HepG2 (cell line): ENCODE measurements around the gene APOL5. TPM values are rescaled to one million over a fixed set of nuclear protein-coding genes. Genes with fewer than 3 reads are reported as not detected.

Source experiments
- ATAC-seq: fragments of 200-7000 bp; cut with Tn5 transposase; 3 replicates; pipeline ENCODE4 v1.9.1; 2020; ENCODE audit warnings: mild to moderate bottlenecking, moderate library complexity
- BruUV-seq: library from RNA; stranded (reverse); fragments of 400-500 nt; replicated peaks from 2 replicates; lab custom pipeline; 2021; lab: Mats Ljungman, UMichigan
- CTCF ChIA-PET: fragments of 300-600 bp; formaldehyde crosslinking; extraction: SDS; loops from one replicate; lab custom pipeline; 2021; ENCODE audit warnings: low total read pairs, inconsistent platforms, low intra/inter-chr PET ratio; lab: Yijun Ruan, JAX
- POLR2A ChIA-PET: fragments of 350-600 bp; sonication (Branson Sonifier 250); formaldehyde crosslinking; loops from one replicate; lab custom pipeline; 2020; ENCODE audit warnings: antibody characterized with exemption, inconsistent platforms; lab: Yijun Ruan, JAX
- DNase-seq: peaks from one replicate; pipeline ENCODE4 v3.0.0-alpha.2; 2015; ENCODE audit warnings: low spot score
- FAIRE-seq: peaks from 3 replicates; lab custom pipeline; 2011; peaks lifted over from hg19 to GRCh38; lab: Jason Lieb, UNC
- H2AFZ ChIP-seq: one replicate; pipeline ENCODE4 v1.6.1; 2011; ENCODE audit warnings: low read length, inconsistent platforms
- H3K27ac ChIP-seq: fragments of 300-600 bp; 3 replicates; pipeline ENCODE4 v1.8.0; 2011; ENCODE audit warnings: mixed run types, mild to moderate bottlenecking, mixed read lengths, low read length, inconsistent platforms; ENCODE audit not compliant: insufficient read depth; ENCODE audit errors: extremely low read length
- H3K27me3 ChIP-seq, 2 experiments: fragments of 200-600 bp in 1 of 2; 2 replicates in 1 of 2; 3 replicates in 1 of 2; pipeline versions ENCODE4 v1.6.0 to v1.8.0; 2011; ENCODE audit warnings: low read length in 2 of 2, mild to moderate bottlenecking in 2 of 2, moderate library complexity in 2 of 2, inconsistent platforms in 1 of 2; ENCODE audit not compliant: insufficient read depth in 2 of 2, control insufficient read depth in 1 of 2
- H3K36me3 ChIP-seq, 2 experiments: fragments of 200-600 bp in 1 of 2; replicated peaks in 1 of 2; 2 replicates in 1 of 2; 3 replicates in 1 of 2; pipeline versions ENCODE4 v1.5.1 to v1.8.0; 2011; ENCODE audit warnings: low read length in 2 of 2, inconsistent platforms in 1 of 2; ENCODE audit not compliant: insufficient read depth in 2 of 2, control insufficient read depth in 1 of 2
- H3K4me1 ChIP-seq: 2 replicates; pipeline ENCODE4 v1.5.1; 2012; ENCODE audit warnings: low read length, inconsistent platforms; ENCODE audit not compliant: insufficient read depth
- H3K4me2 ChIP-seq: 2 replicates; pipeline ENCODE4 v1.6.0; 2011; ENCODE audit warnings: low read depth, low read length, inconsistent platforms
- H3K4me3 ChIP-seq, 3 experiments: fragments of 200-600 bp in 1 of 3; sonication (generic), shearing (Covaris generic) in 1 of 3; replicated peaks in 1 of 3; 2 replicates each; pipeline ENCODE4 v1.5.1; 2011 to 2016; ENCODE audit warnings: low read length in 3 of 3, inconsistent platforms in 2 of 3, low read depth in 2 of 3, mild to moderate bottlenecking in 2 of 3, control low read depth in 1 of 3, mixed read lengths in 1 of 3; ENCODE audit not compliant: insufficient read depth in 1 of 3
- H3K79me2 ChIP-seq: one replicate; pipeline ENCODE4 v1.6.1; 2011; ENCODE audit warnings: low read length, inconsistent platforms; ENCODE audit not compliant: insufficient read depth
- H3K9ac ChIP-seq: 2 replicates; pipeline ENCODE4 v1.6.0; 2011; ENCODE audit warnings: mild to moderate bottlenecking, low read depth, low read length, inconsistent platforms; ENCODE audit not compliant: insufficient read depth
- H3K9me3 ChIP-seq: 2 replicates; pipeline ENCODE4 v1.5.1; 2012; ENCODE audit warnings: mild to moderate bottlenecking, low read length
- H4K20me1 ChIP-seq: 2 replicates; pipeline ENCODE4 v1.6.0; 2011; ENCODE audit warnings: inconsistent platforms, mild to moderate bottlenecking, low read length, moderate library complexity; ENCODE audit not compliant: insufficient read depth
- RNF2 ChIP-seq: fragments of 450-650 bp; conservative IDR thresholded peaks from 2 replicates; pipeline ENCODE4 v1.6.1; 2016; ENCODE audit warnings: low read depth
- SETDB1 ChIP-seq: sonication (generic); formaldehyde crosslinking; IDR thresholded peaks from 2 replicates; pipeline ENCODE4 v1.5.1; 2020; ENCODE audit warnings: missing genetic modification reagents, mild to moderate bottlenecking, borderline replicate concordance
- STAG1 ChIP-seq: sonication (generic); formaldehyde crosslinking; IDR thresholded peaks from 2 replicates; pipeline ENCODE4 v1.4.0; 2020; ENCODE audit warnings: missing genetic modification reagents
- YY1 ChIP-seq: IDR thresholded peaks from 2 replicates; pipeline ENCODE4 v1.6.1; 2011; ENCODE audit warnings: low read length, low read depth, moderate library complexity, mild to moderate bottlenecking; ENCODE audit not compliant: insufficient read depth, insufficient replicate concordance
- ZNF484 ChIP-seq: sonication (generic); formaldehyde crosslinking; IDR thresholded peaks from 2 replicates; pipeline ENCODE4 v1.5.1; 2020; ENCODE audit warnings: mild to moderate bottlenecking, low read depth, missing genetic modification reagents, borderline replicate concordance
- ZNF577 ChIP-seq: sonication (generic); formaldehyde crosslinking; IDR thresholded peaks from 2 replicates; pipeline ENCODE4 v1.4.0; 2020; ENCODE audit warnings: mild to moderate bottlenecking, low read depth, missing genetic modification reagents, borderline replicate concordance
- WGBS: methylation state at CpG from one replicate; pipeline ENCODE4 v1.1.6; 2017; ENCODE audit warnings: low lambda C conversion rate; 5-methylcytosine and 5-hydroxymethylcytosine counted together
- in situ Hi-C: cut with HindIII; loops from 2 replicates; pipeline ENCODE4 v1.10.0; 2017; ENCODE audit warnings: low pct_unique_long_range_greater_than_20kb; ENCODE audit not compliant: extremely low pct_ligation_motif_present
- intact Hi-C: fragments of 100-400 bp; cut with micrococcal nuclease; formaldehyde crosslinking; loops from one replicate; pipeline ENCODE4 v1.10.0; 2022; ENCODE audit not compliant: unreplicated experiment
- polyA plus RNA-seq, 8 experiments: library from polyadenylated mRNA; depleted of rRNA in 3 of 8; stranded (reverse) in 7 of 8; unstranded in 1 of 8; fragments of >200 nt; fragmentation: Illumina TruSeq in 4 of 8; extraction: Trizol in 4 of 8; gene quantifications; 2 replicates each; pipeline versions ENCODE4 v1.2.1 to v1.2.3, GENCODE V29; 2011 to 2016; ENCODE audit warnings: low read depth in 4 of 8, missing spikeins in 1 of 8, mixed read lengths in 1 of 8; ENCODE audit not compliant: insufficient read depth in 1 of 8
- total RNA-seq, 5 experiments: library from RNA; depleted of rRNA; stranded (reverse); fragments of >200 nt; fragmentation: Illumina TruSeq; extraction: Trizol; gene quantifications; 2 replicates each; pipeline ENCODE4 v1.2.3, GENCODE V29; 2016; ENCODE audit warnings: low read depth in 1 of 5
- TF ChIP-seq, protein P1 (sequence below): sonication (generic); formaldehyde crosslinking; IDR thresholded peaks from 2 replicates; pipeline ENCODE4 v1.5.1; 2020; ENCODE audit warnings: mild to moderate bottlenecking, missing genetic modification reagents
- TF ChIP-seq, protein P2 (sequence below): sonication (generic); formaldehyde crosslinking; IDR thresholded peaks from 2 replicates; pipeline ENCODE4 v1.4.0; 2020; ENCODE audit warnings: mild to moderate bottlenecking, missing genetic modification reagents, borderline replicate concordance
- TF ChIP-seq, protein P3 (sequence below): sonication (generic); formaldehyde crosslinking; IDR thresholded peaks from 2 replicates; pipeline ENCODE4 v1.5.0; 2020; ENCODE audit warnings: mild to moderate bottlenecking, missing genetic modification reagents, moderate library complexity
- TF ChIP-seq, protein P4 (sequence below): sonication (generic); formaldehyde crosslinking; IDR thresholded peaks from 2 replicates; pipeline ENCODE4 v1.4.0; 2020; ENCODE audit warnings: low read depth, mild to moderate bottlenecking, missing genetic modification reagents

APOL5 gene
- total and polyA plus RNA-seq, 2 of the 13 experiments (the other 11 are each of a cell fraction or from before 2014, with no cell fraction given) = not detected

DNA sequence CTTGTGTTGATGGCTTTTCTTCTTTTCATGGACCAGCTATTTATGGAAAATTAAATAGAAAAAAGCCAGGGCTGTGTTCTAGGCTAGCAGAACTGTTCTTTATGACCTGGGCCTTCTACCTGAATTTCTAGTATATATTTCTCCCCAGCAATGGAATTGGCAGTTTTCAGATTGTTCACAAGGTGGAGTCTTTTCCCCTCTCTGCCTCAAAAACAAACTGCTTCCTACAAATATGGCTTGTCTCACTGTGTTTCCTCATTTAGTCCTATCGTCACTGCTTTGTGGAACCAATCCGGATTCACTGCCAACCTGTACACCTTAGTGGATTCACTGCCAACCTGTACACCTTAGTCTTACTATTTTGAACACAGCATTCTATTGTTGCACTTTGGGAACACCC is 5.0 kb upstream of the APOL5 start:
- BruUV-seq = no TSS peak
- no peak for FAIRE-seq

More for the DNA sequence above, 5.0 kb upstream of the APOL5 start:
- TF ChIP-seq, protein P1, sequence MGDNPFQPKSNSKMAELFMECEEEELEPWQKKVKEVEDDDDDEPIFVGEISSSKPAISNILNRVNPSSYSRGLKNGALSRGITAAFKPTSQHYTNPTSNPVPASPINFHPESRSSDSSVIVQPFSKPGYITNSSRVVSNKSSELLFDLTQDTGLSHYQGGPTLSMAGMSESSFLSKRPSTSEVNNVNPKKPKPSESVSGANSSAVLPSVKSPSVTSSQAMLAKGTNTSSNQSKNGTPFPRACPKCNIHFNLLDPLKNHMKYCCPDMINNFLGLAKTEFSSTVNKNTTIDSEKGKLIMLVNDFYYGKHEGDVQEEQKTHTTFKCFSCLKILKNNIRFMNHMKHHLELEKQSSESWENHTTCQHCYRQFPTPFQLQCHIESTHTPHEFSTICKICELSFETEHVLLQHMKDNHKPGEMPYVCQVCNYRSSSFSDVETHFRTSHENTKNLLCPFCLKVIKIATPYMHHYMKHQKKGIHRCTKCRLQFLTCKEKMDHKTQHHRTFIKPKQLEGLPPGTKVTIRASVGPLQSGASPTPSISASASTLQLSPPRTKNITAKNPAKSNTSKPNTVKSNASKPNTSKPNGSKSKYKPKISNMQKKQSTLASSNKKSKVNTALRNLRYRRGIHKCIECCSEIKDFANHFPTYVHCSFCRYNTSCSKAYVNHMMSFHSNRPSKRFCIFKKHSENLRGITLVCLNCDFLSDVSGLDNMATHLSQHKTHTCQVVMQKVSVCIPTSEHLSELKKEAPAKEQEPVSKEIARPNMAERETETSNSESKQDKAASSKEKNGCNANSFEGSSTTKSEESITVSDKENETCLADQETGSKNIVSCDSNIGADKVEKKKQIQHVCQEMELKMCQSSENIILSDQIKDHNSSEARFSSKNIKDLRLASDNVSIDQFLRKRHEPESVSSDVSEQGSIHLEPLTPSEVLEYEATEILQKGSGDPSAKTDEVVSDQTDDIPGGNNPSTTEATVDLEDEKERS (CRISPR knock-in tag) = 0 out of 2 replicates have a peak, but pooled peaks have one; percentile 28
- TF ChIP-seq, protein P2, sequence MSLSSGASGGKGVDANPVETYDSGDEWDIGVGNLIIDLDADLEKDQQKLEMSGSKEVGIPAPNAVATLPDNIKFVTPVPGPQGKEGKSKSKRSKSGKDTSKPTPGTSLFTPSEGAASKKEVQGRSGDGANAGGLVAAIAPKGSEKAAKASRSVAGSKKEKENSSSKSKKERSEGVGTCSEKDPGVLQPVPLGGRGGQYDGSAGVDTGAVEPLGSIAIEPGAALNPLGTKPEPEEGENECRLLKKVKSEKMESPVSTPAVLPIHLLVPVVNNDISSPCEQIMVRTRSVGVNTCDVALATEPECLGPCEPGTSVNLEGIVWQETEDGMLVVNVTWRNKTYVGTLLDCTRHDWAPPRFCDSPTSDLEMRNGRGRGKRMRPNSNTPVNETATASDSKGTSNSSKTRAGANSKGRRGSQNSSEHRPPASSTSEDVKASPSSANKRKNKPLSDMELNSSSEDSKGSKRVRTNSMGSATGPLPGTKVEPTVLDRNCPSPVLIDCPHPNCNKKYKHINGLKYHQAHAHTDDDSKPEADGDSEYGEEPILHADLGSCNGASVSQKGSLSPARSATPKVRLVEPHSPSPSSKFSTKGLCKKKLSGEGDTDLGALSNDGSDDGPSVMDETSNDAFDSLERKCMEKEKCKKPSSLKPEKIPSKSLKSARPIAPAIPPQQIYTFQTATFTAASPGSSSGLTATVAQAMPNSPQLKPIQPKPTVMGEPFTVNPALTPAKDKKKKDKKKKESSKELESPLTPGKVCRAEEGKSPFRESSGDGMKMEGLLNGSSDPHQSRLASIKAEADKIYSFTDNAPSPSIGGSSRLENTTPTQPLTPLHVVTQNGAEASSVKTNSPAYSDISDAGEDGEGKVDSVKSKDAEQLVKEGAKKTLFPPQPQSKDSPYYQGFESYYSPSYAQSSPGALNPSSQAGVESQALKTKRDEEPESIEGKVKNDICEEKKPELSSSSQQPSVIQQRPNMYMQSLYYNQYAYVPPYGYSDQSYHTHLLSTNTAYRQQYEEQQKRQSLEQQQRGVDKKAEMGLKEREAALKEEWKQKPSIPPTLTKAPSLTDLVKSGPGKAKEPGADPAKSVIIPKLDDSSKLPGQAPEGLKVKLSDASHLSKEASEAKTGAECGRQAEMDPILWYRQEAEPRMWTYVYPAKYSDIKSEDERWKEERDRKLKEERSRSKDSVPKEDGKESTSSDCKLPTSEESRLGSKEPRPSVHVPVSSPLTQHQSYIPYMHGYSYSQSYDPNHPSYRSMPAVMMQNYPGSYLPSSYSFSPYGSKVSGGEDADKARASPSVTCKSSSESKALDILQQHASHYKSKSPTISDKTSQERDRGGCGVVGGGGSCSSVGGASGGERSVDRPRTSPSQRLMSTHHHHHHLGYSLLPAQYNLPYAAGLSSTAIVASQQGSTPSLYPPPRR = no peak
- TF ChIP-seq, protein P3, sequence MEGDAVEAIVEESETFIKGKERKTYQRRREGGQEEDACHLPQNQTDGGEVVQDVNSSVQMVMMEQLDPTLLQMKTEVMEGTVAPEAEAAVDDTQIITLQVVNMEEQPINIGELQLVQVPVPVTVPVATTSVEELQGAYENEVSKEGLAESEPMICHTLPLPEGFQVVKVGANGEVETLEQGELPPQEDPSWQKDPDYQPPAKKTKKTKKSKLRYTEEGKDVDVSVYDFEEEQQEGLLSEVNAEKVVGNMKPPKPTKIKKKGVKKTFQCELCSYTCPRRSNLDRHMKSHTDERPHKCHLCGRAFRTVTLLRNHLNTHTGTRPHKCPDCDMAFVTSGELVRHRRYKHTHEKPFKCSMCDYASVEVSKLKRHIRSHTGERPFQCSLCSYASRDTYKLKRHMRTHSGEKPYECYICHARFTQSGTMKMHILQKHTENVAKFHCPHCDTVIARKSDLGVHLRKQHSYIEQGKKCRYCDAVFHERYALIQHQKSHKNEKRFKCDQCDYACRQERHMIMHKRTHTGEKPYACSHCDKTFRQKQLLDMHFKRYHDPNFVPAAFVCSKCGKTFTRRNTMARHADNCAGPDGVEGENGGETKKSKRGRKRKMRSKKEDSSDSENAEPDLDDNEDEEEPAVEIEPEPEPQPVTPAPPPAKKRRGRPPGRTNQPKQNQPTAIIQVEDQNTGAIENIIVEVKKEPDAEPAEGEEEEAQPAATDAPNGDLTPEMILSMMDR (CRISPR knock-in tag) = peak; percentile 34; the same call in 1 of the 2 replicates
- TF ChIP-seq, protein P4, sequence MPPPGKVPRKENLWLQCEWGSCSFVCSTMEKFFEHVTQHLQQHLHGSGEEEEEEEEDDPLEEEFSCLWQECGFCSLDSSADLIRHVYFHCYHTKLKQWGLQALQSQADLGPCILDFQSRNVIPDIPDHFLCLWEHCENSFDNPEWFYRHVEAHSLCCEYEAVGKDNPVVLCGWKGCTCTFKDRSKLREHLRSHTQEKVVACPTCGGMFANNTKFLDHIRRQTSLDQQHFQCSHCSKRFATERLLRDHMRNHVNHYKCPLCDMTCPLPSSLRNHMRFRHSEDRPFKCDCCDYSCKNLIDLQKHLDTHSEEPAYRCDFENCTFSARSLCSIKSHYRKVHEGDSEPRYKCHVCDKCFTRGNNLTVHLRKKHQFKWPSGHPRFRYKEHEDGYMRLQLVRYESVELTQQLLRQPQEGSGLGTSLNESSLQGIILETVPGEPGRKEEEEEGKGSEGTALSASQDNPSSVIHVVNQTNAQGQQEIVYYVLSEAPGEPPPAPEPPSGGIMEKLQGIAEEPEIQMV (CRISPR knock-in tag) = no peak
- TF ChIP-seq ZNF577 (CRISPR knock-in tag) (no peak), STAG1 (CRISPR knock-in tag) (peak; percentile 37), SETDB1 (CRISPR knock-in tag) (peak; percentile 25; the same call in 1 of the 2 replicates), ZNF484 (no peak), RNF2 (no peak), YY1 (peak; percentile 73)
- Histone ChIP-seq H3K4me1 (peaks cover 29% of the 10 kb centered on the region), H2AFZ (no peak overlapping the region), H3K9me3 (no peaks in the 10 kb centered on the region; the same call in 1 of the 2 replicates), H3K27me3 (no peaks in the 10 kb centered on the region), H3K4me2 (no peak overlapping the region), H3K36me3 (no peaks in the 10 kb centered on the region), H3K9ac (no peak overlapping the region), H3K4me3 (no peak overlapping the region), H3K79me2 (no peaks in the 10 kb centered on the region), H4K20me1 (no peaks in the 10 kb centered on the region), H3K27ac (no peak overlapping the region)
- POLR2A ChIA-PET = no interaction called here
- ATAC-seq (no peak), DNase-seq (no peak)
- CTCF ChIA-PET = no interaction called here
- intact Hi-C loops = no loop called here
- in situ Hi-C loops = no loop called here
- 88% methylated on average over 2 of the region's 2 CpGs for WGBS
